C4-2B (cell line): ENCODE data around the gene CCDC188.

ENCODE experiments used
- ZFX ChIP-seq: fragments of 450-650 bp; IDR thresholded peaks from 2 replicates; pipeline ENCODE4 v1.6.1; 2017
- TF ChIP-seq, protein P1 (sequence below): fragments of 450-650 bp; conservative IDR thresholded peaks from 2 replicates; pipeline ENCODE4 v1.5.1; 2017; ENCODE audit warnings: mild to moderate bottlenecking

DNA sequence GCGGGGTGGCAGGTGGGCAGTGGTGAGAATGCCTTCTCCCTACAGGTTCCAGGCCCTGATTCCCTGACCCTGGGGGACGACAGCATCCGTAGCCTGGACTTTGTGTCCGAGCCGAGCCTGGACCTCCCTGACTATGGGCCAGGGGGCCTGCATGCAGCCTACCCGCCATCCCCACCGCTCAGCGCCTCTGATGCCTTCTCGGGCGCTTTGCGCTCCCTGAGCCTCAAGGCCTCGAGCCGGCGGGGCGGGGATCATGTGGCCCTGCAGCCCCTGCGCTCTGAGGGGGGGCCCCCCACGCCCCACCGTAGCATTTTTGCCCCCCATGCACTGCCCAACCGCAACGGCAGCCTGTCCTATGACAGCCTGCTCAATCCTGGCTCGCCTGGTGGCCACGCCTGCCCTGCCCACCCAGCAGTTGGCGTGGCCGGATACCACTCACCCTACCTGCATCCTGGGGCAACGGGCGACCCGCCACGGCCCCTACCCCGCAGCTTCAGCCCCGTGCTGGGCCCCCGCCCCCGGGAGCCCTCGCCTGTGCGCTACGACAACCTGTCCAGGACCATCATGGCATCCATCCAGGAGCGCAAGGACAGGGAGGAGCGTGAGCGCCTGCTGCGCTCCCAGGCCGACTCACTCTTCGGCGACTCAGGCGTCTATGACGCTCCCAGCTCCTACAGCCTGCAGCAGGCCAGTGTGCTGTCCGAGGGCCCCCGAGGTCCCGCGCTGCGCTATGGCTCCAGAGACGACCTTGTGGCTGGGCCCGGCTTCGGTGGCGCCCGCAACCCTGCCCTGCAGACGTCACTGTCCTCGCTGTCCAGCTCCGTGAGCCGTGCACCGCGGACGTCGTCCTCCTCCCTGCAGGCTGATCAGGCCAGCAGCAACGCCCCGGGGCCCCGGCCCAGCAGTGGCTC is 7.9 kb downstream of the CCDC188 start:
- TF ChIP-seq, protein P1, sequence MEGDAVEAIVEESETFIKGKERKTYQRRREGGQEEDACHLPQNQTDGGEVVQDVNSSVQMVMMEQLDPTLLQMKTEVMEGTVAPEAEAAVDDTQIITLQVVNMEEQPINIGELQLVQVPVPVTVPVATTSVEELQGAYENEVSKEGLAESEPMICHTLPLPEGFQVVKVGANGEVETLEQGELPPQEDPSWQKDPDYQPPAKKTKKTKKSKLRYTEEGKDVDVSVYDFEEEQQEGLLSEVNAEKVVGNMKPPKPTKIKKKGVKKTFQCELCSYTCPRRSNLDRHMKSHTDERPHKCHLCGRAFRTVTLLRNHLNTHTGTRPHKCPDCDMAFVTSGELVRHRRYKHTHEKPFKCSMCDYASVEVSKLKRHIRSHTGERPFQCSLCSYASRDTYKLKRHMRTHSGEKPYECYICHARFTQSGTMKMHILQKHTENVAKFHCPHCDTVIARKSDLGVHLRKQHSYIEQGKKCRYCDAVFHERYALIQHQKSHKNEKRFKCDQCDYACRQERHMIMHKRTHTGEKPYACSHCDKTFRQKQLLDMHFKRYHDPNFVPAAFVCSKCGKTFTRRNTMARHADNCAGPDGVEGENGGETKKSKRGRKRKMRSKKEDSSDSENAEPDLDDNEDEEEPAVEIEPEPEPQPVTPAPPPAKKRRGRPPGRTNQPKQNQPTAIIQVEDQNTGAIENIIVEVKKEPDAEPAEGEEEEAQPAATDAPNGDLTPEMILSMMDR: no peak
- TF ChIP-seq ZFX: no peak
